ENCODE data around the gene PDCD4. TPM values are rescaled to one million over a fixed set of nuclear protein-coding genes. Genes with fewer than 3 reads are reported as not detected.

PDCD4 gene
- total and polyA plus RNA-seq, 2 of the 8 experiments (the other 6 are each of a cell fraction or from before 2014, with no cell fraction given): 3.3 to 26.8 TPM

- TF ChIP-seq GABPA (IDR thresholded peaks at IDR 0.05; ENCODE audit: borderline replicate concordance, insufficient read depth, low read length): no peak
- TF ChIP-seq CEBPB (IDR thresholded peaks at IDR 0.05; ENCODE audit: low read depth, low read length): no peak
- TF ChIP-seq RAD21 (IDR thresholded peaks at IDR 0.05 in 1 of 2, conservative IDR thresholded peaks at IDR 0.05 in 1 of 2; ENCODE audit: low read depth in 2 of 2, low read length in 2 of 2): no peak; a peak in 1 of 4 replicates
- TF ChIP-seq NANOG (IDR thresholded peaks at IDR 0.05; ENCODE audit: insufficient read depth, low read depth, low read length, poor library complexity, severe bottlenecking): no peak
Measured at GRCh38 chr10:110822712-110823311, 48.9 kb upstream of the PDCD4 start (continued).
